WTC11 (cell line): ENCODE data around the gene ADAM19. TPM values are rescaled to one million over a fixed set of nuclear protein-coding genes. Genes with fewer than 3 reads are reported as not detected.

Source experiments
- ATAC-seq: fragments of 200-7000 bp; cut with Tn5 transposase; 2 replicates; pipeline ENCODE4 v1.10.0; 2021; ENCODE audit warnings: mild to moderate bottlenecking, moderate library complexity
- CTCF ChIA-PET: fragments of 300-600 bp; sonication (Branson Sonifier 250); formaldehyde crosslinking; loops from one replicate; lab custom pipeline; 2021; ENCODE audit warnings: antibody characterized with exemption; lab: Charles Lee
- POLR2A ChIA-PET: fragments of 350-600 bp; sonication (Branson Sonifier 250); formaldehyde crosslinking; loops from one replicate; lab custom pipeline; 2021; ENCODE audit warnings: antibody characterized with exemption; lab: Charles Lee
- DNase-seq: peaks from one replicate; pipeline ENCODE4 v3.0.0; 2021; ENCODE audit warnings: low spot score
- H3K27ac Mint-ChIP-seq: 2 replicates; pipeline ENCODE4 v1.8.0; 2021; ENCODE audit warnings: mixed read lengths
- H3K27me3 Mint-ChIP-seq: 2 replicates; pipeline ENCODE4 v1.8.0; 2021; ENCODE audit warnings: low read depth, mild to moderate bottlenecking, moderate library complexity, mixed read lengths
- H3K36me3 Mint-ChIP-seq: 2 replicates; pipeline ENCODE4 v1.8.0; 2021; ENCODE audit warnings: mixed read lengths
- H3K4me1 Mint-ChIP-seq: 2 replicates; pipeline ENCODE4 v1.8.0; 2022; ENCODE audit warnings: mixed read lengths
- H3K4me3 Mint-ChIP-seq: 2 replicates; pipeline ENCODE4 v1.8.0; 2021; ENCODE audit warnings: mild to moderate bottlenecking, moderate library complexity, mixed read lengths
- H3K9me3 Mint-ChIP-seq: 2 replicates; pipeline ENCODE4 v1.8.0; 2021; ENCODE audit warnings: mixed read lengths
- CBFB ChIP-seq: sonication (generic); formaldehyde crosslinking; IDR thresholded peaks from 2 replicates; pipeline ENCODE4 v1.8.1; 2022; ENCODE audit warnings: mild to moderate bottlenecking, low read depth, missing genetic modification reagents
- CREB1 ChIP-seq: sonication (generic); formaldehyde crosslinking; IDR thresholded peaks from 2 replicates; pipeline ENCODE4 v1.8.0; 2023; ENCODE audit warnings: mild to moderate bottlenecking, missing genetic modification reagents
- GTF2I ChIP-seq: fragments of 250-450 bp; sonication (Bioruptor Pico); conservative IDR thresholded peaks from 2 replicates; pipeline ENCODE4 v1.4.0; 2021; ENCODE audit warnings: mild to moderate bottlenecking
- JAZF1 ChIP-seq: fragments of 250-450 bp; sonication (Bioruptor Pico); IDR thresholded peaks from 2 replicates; pipeline ENCODE4 v1.9.0; 2021; ENCODE audit warnings: moderate library complexity, mild to moderate bottlenecking, inconsistent platforms
- JUN ChIP-seq: sonication (generic); formaldehyde crosslinking; IDR thresholded peaks from 2 replicates; pipeline ENCODE4 v1.8.0; 2023; ENCODE audit warnings: mild to moderate bottlenecking, missing genetic modification reagents
- NFE2L1 ChIP-seq: sonication (generic); formaldehyde crosslinking; IDR thresholded peaks from 2 replicates; pipeline ENCODE4 v1.8.1; 2023; ENCODE audit warnings: missing genetic modification reagents
- NR2C2 ChIP-seq: sonication (generic); formaldehyde crosslinking; IDR thresholded peaks from 2 replicates; pipeline ENCODE4 v1.8.0; 2022; ENCODE audit warnings: mild to moderate bottlenecking, missing genetic modification reagents
- SOX15 ChIP-seq: fragments of 250-450 bp; sonication (Bioruptor Pico); IDR thresholded peaks from 2 replicates; pipeline ENCODE4 v1.9.0; 2021; ENCODE audit warnings: mild to moderate bottlenecking
- total RNA-seq: library from RNA; stranded (reverse); gene quantifications from 3 replicates; pipeline ENCODE4 v1.2.3, GENCODE V29; 2021
- TF ChIP-seq, protein P1 (sequence below): sonication (generic); formaldehyde crosslinking; conservative IDR thresholded peaks from 2 replicates; pipeline ENCODE4 v1.8.1; 2023; ENCODE audit warnings: mild to moderate bottlenecking, low read depth, missing genetic modification reagents, moderate library complexity
- TF ChIP-seq, protein P2 (sequence below): sonication (generic); formaldehyde crosslinking; IDR thresholded peaks from 2 replicates; pipeline ENCODE4 v1.8.1; 2022; ENCODE audit warnings: mild to moderate bottlenecking, missing genetic modification reagents, moderate library complexity, borderline replicate concordance
- TF ChIP-seq, protein P3 (sequence below): sonication (generic); formaldehyde crosslinking; IDR thresholded peaks from 2 replicates; pipeline ENCODE4 v1.8.1; 2022; ENCODE audit warnings: missing genetic modification reagents, borderline replicate concordance
- TF ChIP-seq, protein P4 (sequence below): sonication (generic); formaldehyde crosslinking; IDR thresholded peaks from 2 replicates; pipeline ENCODE4 v1.8.0; 2023; ENCODE audit warnings: missing genetic modification reagents, mild to moderate bottlenecking, borderline replicate concordance

Gene ADAM19
- total RNA-seq, 1 experiment from 2014 or later, result 28.6 TPM

DNA sequence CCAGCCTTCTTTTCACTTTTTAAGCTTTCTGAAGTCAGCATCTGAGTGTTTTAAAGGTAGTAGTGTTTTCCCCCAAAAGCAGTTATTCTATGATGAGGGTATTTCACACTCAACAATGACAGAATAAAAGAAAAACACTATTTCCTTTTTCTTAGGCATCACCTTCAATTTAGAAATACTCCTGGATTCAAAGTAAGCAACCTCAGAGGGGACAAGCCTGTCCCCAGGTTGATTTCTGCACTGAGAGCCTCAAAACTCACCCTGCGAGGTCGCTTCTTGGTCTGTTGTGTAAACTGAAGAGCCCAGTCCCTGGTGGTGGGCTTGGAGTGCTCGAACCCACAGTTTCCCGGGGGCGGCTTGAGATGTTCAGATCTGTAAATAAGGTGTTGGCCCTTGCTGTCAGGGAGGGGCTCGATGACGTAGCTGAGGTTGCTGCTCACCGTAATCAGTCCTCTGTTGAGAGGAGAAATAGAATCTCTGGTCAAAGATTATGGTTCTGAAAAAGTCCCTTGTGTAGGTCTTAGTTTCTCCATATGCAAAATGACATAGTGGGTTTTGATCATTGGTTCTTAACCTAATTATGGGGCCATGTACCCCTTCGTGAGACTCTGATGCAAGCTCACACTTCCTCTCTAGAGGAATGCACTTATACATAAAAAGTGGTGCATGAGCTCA lies 55.9 kb downstream of the ADAM19 start (continued):
- no peak for TF ChIP-seq GTF2I
- no peak for TF ChIP-seq CREB1 (CRISPR knock-in tag)
- no peak for TF ChIP-seq SOX15 (CRISPR knock-in tag)
- TF ChIP-seq, protein P1, sequence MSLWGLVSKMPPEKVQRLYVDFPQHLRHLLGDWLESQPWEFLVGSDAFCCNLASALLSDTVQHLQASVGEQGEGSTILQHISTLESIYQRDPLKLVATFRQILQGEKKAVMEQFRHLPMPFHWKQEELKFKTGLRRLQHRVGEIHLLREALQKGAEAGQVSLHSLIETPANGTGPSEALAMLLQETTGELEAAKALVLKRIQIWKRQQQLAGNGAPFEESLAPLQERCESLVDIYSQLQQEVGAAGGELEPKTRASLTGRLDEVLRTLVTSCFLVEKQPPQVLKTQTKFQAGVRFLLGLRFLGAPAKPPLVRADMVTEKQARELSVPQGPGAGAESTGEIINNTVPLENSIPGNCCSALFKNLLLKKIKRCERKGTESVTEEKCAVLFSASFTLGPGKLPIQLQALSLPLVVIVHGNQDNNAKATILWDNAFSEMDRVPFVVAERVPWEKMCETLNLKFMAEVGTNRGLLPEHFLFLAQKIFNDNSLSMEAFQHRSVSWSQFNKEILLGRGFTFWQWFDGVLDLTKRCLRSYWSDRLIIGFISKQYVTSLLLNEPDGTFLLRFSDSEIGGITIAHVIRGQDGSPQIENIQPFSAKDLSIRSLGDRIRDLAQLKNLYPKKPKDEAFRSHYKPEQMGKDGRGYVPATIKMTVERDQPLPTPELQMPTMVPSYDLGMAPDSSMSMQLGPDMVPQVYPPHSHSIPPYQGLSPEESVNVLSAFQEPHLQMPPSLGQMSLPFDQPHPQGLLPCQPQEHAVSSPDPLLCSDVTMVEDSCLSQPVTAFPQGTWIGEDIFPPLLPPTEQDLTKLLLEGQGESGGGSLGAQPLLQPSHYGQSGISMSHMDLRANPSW (CRISPR knock-in tag), result no peak
- no peak for TF ChIP-seq NR2C2 (CRISPR knock-in tag)
- TF ChIP-seq, protein P2, sequence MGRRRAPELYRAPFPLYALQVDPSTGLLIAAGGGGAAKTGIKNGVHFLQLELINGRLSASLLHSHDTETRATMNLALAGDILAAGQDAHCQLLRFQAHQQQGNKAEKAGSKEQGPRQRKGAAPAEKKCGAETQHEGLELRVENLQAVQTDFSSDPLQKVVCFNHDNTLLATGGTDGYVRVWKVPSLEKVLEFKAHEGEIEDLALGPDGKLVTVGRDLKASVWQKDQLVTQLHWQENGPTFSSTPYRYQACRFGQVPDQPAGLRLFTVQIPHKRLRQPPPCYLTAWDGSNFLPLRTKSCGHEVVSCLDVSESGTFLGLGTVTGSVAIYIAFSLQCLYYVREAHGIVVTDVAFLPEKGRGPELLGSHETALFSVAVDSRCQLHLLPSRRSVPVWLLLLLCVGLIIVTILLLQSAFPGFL (CRISPR knock-in tag), result no peak
- no peak for TF ChIP-seq NFE2L1

DNA sequence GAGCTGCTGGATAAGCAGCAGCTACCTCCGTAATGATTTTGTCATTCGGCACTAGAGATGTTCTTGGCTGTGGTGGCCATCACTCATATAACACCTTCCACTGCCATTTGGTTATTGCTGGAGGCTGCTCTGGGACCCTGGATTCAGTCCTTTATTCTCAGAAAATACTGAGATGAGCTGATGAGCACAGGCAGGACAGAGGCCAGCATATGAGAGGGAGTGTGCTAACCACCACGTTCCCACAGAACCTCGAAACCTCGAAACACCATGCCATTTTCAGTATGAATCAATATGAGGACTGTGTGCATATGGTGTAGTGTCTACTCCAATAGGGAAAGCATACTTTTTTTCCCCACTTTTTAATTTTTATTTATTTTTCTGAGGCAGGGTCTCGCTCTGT lies 56.6 kb downstream of the ADAM19 start:
- ChIA-PET CTCF (interaction anchor here (0.9 to 1.1 kb wide), 2 partner anchors 43 to 165 kb away, joined by 3 read pairs; no protein-coding TSS in a partner anchor), POLR2A (no interaction called here)
- TF ChIP-seq, protein P2 (CRISPR knock-in tag), result no peak
- TF ChIP-seq, protein P3, sequence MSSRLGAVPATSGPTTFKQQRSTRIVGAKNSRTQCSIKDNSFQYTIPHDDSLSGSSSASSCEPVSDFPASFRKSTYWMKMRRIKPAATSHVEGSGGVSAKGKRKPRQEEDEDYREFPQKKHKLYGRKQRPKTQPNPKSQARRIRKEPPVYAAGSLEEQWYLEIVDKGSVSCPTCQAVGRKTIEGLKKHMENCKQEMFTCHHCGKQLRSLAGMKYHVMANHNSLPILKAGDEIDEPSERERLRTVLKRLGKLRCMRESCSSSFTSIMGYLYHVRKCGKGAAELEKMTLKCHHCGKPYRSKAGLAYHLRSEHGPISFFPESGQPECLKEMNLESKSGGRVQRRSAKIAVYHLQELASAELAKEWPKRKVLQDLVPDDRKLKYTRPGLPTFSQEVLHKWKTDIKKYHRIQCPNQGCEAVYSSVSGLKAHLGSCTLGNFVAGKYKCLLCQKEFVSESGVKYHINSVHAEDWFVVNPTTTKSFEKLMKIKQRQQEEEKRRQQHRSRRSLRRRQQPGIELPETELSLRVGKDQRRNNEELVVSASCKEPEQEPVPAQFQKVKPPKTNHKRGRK (CRISPR knock-in tag), result no peak
- TF ChIP-seq JUN (CRISPR knock-in tag), result no peak
- no peak for TF ChIP-seq CBFB (CRISPR knock-in tag)
- TF ChIP-seq, protein P4, sequence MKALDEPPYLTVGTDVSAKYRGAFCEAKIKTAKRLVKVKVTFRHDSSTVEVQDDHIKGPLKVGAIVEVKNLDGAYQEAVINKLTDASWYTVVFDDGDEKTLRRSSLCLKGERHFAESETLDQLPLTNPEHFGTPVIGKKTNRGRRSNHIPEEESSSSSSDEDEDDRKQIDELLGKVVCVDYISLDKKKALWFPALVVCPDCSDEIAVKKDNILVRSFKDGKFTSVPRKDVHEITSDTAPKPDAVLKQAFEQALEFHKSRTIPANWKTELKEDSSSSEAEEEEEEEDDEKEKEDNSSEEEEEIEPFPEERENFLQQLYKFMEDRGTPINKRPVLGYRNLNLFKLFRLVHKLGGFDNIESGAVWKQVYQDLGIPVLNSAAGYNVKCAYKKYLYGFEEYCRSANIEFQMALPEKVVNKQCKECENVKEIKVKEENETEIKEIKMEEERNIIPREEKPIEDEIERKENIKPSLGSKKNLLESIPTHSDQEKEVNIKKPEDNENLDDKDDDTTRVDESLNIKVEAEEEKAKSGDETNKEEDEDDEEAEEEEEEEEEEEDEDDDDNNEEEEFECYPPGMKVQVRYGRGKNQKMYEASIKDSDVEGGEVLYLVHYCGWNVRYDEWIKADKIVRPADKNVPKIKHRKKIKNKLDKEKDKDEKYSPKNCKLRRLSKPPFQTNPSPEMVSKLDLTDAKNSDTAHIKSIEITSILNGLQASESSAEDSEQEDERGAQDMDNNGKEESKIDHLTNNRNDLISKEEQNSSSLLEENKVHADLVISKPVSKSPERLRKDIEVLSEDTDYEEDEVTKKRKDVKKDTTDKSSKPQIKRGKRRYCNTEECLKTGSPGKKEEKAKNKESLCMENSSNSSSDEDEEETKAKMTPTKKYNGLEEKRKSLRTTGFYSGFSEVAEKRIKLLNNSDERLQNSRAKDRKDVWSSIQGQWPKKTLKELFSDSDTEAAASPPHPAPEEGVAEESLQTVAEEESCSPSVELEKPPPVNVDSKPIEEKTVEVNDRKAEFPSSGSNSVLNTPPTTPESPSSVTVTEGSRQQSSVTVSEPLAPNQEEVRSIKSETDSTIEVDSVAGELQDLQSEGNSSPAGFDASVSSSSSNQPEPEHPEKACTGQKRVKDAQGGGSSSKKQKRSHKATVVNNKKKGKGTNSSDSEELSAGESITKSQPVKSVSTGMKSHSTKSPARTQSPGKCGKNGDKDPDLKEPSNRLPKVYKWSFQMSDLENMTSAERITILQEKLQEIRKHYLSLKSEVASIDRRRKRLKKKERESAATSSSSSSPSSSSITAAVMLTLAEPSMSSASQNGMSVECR (CRISPR knock-in tag), result no peak
- TF ChIP-seq JAZF1 (CRISPR knock-in tag), result no peak
- DNase-seq, result no peak
- H3K4me3 Mint-ChIP-seq, result no peak overlapping the region
- no peak overlapping the region for H3K27ac Mint-ChIP-seq
- no peaks in the 10 kb centered on the region for H3K9me3 Mint-ChIP-seq
- H3K36me3 Mint-ChIP-seq, result no peaks in the 10 kb centered on the region
- no peaks in the 10 kb centered on the region for H3K27me3 Mint-ChIP-seq
- ATAC-seq, result no peak
- H3K4me1 Mint-ChIP-seq, result no peaks in the 10 kb centered on the region
